ENCODE measurements around the gene PLS1. TPM values are rescaled to one million over a fixed set of nuclear protein-coding genes. Genes with fewer than 3 reads are reported as not detected.
"Not testable (repeated sequence)": the region's sequence is repeated elsewhere in the genome, so short reads cannot be mapped to it uniquely, and the experiment has no call there.

Gene PLS1, protein sequence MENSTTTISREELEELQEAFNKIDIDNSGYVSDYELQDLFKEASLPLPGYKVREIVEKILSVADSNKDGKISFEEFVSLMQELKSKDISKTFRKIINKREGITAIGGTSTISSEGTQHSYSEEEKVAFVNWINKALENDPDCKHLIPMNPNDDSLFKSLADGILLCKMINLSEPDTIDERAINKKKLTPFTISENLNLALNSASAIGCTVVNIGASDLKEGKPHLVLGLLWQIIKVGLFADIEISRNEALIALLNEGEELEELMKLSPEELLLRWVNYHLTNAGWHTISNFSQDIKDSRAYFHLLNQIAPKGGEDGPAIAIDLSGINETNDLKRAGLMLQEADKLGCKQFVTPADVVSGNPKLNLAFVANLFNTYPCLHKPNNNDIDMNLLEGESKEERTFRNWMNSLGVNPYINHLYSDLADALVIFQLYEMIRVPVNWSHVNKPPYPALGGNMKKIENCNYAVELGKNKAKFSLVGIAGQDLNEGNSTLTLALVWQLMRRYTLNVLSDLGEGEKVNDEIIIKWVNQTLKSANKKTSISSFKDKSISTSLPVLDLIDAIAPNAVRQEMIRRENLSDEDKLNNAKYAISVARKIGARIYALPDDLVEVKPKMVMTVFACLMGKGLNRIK
- 100 to 1,000 TPM; 457 to 472 TPM for total RNA-seq
- long read RNA-seq, transcript PLS1-201 (16 exons, 3,755 nt) = minor isoform, 92 of 683 reads
- long read RNA-seq, transcript PLS1-202 (16 exons, 3,706 nt) = major isoform, 336 of 683 reads
- long read RNA-seq, partial matches to known transcripts = 50 of 683 reads
- long read RNA-seq, other reads (novel, unspliced or antisense) = 205 of 683 reads

DNA sequence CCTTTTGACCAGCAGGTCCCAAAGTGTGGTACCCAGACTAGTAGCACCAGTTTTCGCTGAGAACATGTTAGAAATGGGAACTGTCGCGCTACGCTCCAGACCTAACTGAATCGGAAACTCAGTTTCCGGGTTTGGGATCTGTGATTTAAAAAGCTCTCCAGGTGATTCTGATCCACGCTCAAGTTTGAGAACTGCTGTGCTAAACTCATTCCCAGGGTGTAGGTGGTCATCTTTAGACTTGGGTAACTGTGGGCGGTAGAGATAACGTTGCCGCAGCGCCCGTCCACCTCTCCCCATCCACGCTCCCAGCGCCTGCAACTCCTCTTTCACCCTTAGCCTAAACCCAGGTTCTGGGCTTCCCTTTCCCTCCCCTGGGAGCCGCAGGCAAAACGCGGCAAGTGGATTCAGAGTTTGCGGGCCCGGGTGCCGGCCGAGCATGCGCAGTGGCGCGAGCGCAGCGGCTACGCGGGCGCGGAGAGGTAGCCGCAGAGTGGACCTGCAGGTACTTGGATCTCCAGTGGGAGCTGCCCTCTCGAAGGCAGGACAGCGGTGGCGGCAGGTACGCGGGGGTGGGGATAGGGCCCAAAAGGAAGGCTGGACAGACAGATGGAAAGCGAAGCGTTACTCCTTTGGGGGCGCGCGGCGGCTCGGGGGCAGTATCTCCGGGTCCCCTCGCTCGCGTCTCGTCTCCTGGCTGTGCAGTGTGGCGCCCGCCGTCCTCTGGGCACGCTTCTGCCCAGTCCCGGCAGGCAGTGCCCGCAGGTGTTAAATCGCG, at the start of gene PLS1:
TSS of gene PLS1 (plus strand) at position 443 of the 775 bp plus-strand sequence. CDS start 67,845 bp downstream, outside the sequence.
- intact Hi-C loops (cut with DNase I, micrococcal nuclease) = no loop called here
- ATAC-seq = peak; percentile 80

DNA sequence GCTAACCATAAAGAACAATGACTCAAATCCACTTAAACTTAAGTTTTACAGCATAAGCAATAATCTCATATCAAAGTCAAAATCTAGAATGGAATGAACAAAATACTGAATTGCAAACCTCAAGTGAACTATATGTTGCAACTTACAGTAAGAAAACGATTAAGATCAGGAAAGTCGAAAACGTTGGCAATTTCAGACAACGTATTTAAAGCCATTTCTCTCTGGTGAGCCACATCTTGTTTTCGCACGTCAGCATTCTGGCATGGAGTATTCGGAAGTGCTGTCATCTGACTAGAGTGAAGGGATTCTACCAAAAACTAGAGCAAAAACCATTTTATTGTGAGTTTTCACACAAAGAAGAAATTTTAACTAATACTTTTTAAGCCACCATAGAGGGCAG, 46.2 kb upstream of the PLS1 start:
- ATAC-seq (no peak), DNase-seq (no peak)
- intact Hi-C loops (cut with DNase I, micrococcal nuclease) = no loop called here

More for the DNA sequence above, at the start of gene PLS1:
- peak; percentile 84 to 88 for DNase-seq

DNA sequence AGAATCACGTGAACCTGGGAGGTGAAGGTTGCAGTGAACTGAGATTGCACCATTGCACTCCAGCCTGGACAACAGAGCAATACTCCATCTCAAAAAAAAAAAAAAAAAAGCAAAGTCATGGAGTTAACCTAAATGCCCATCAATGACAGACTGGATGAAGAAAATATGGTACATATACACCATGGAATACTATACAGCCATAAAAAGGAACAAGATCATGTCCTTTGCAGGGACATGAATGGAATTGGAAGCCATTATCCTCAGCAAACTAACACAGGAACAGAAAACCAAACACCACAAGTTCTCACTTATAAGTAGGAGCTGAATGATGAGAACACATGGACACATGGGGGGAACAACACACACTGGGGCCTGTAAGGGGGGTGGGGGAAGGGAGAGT, 43.6 kb upstream of the PLS1 start:
- DNase-seq; ATAC-seq; intact Hi-C loops (cut with DNase I, micrococcal nuclease): not testable (repeated sequence)

DNA sequence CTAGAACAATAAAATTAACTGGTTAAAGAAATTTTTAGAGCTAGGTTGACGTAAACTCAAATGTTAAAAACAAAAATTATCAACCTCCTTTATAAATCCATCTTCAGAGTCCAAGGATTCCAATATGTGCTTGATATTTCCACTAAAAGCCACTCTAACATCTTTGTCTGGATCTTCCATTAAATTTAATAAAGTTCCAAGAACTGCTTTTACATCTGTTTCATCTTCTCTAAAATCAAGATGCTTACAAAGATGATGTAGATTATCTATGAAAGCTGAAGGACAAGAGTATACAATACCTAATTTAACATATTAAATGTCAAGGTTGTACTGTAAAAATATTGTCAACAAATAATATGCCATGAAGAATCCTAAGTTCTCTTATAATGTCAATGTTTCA, 42.5 kb upstream of the PLS1 start:
- DNase-seq = no peak

DNA sequence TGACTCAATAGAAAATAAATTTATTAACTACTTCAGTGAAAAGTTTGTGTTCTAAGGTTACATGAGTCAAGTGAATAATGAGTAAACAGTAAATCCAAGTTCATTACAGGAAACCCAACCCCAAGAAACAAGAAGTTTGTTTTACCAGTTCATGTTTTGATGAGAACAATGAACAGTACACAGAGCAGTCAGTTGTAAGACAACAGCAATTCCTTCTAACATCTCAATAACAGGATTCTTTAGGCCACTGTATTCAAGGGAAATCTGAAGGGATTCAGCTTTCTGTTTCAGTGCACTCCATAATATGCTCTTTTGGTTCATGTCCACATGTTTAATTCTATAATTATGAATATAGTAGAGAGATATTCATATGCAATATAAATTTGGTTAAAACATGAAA, 36.1 kb upstream of the PLS1 start:
- DNase-seq = no peak
- intact Hi-C loops (cut with DNase I, micrococcal nuclease) = no loop called here
- no peak for ATAC-seq

More for the DNA sequence above, 42.5 kb upstream of the PLS1 start:
- intact Hi-C loops (cut with DNase I, micrococcal nuclease) = no loop called here
- no peak for ATAC-seq

DNA sequence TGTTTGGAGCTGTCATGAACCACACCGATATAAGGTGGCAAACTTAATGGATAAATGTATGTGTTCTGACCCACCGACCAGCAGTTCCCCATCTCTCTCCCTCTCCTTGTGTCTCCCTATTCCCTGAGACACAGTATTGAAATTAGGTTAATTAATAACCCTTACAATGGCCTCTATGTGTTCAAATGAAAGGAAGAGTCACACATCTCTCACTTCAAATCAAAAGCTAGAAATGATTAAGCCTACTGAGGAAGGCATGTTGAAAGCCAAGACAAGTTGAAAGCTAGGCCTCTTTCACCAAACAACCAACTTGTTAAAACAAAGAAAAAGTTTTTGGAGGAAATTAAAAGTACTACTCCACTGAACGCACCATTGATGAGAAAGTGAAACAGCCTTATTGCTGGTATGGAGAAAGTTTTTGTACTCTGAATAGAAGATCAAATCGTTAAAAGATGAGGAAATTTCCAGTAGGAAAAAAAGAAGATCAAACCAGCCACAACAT, 32.6 kb upstream of the PLS1 start:
- intact Hi-C loops (cut with DNase I, micrococcal nuclease) = no loop called here
- DNase-seq (no peak), ATAC-seq (no peak)

DNA sequence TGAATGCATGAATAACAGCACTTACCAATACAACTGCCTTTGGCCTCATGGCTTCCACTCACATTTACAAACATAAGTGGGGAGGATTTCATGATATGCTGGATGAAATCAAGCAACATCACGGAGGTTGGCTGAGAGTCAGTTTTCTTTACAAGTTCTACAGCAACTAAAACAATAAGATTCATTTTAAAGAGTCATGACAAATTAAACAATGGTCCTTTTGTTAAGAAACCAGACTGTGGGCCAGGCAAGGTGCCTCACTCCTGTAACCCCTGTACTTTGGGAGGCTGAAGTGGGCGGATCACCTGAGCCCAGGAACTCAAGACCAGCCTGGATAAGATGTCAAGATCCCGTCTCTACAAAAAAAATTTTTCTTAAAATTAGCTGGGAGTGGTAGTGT, 30.1 kb upstream of the PLS1 start:
- intact Hi-C loops (cut with DNase I, micrococcal nuclease) = no loop called here
- ATAC-seq (peak; percentile 43), DNase-seq (no peak)

DNA sequence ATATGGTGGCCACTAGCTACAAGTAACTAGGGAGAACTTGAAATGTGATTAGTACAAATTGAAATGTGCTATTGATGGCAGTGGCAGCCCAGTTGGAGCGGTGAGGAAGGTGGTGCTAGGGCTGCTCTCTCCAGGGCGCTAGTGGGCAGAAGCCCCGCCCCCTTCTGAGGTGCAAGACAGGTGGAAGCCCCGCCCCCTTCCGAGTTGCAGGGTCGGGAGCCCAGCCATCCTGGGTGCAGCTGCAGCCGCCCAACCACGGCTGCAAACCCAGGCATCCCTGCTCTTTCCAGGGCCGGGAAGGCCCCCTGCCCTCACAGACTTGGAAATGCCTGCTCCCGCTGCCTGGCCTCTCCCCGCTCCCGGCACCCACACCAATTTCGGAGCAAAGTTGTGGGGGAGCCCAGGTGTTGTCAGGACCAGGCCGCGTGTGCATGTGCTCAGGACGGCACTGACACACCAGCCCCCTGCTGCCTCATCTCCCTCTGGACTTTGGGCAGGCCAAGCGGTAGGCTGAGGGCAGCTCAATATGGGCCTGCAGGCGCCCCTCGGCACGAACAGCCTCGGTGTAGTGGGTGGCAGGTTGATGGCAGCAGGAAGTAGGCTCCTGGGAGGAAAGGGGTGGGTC, 27.7 kb upstream of the PLS1 start:
- DNase-seq (no peak), ATAC-seq (no peak)
- intact Hi-C loops (cut with DNase I, micrococcal nuclease) = no loop called here

DNA sequence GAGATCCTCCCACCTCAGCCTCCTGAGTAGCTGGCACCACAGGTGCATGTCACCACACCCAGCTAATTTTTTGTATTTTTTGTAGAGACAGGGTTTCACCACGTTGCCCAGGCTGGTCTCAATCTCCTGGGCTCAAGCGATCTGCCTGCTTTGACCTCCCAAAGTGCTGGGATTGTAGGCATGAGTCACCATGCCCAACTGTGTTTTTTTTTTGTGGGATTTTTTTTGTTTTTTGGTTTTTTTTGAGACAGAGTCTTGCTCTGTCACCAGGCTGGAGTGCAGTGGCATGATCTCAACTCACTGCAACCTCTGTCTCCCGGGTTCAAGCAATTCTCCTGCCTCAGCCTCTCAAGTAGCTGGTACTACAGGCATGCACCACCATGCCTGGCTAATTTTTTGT, 26.8 kb upstream of the PLS1 start:
- DNase-seq; intact Hi-C loops (cut with DNase I, micrococcal nuclease); ATAC-seq: not testable (repeated sequence)

DNA sequence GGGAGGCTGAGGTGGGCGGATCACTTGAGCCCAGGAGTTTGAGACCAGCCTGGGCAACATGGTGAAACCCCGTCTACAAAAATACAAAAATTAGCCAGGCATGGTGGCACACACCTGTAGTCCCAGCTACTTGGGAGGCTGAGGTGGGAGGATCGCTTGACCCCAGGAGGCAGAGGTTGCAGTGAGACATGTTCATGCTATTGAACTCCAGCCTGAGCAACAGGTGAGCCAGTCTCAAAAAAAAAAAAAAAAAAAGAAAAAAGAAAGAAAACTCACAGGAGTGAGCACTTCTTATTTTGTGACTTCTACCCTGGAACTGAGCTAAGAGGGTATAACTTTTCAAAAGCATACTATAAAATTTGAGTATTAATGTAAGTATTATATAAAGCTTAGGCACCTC, 22.0 kb upstream of the PLS1 start:
- DNase-seq; ATAC-seq; intact Hi-C loops (cut with DNase I, micrococcal nuclease): not testable (repeated sequence)

DNA sequence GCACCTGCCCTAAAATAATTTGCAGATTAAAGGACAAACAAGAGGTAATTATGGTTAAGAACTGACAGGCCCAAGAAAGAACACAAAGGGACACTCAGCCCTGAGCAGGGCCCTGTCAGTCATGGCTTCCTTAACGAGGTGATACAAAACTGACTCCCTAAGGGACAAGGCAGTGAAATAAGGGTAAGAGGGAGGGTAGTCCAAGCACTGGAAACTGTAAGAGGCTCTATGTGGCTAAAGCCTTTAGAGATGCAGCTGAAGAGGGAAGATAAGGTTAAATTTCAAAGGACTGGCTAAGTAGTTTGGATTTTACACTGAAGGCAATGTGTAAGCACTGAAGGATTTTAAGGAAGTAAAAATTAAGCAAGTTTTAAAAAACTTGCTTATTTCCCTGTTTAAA, 21.5 kb upstream of the PLS1 start:
- intact Hi-C loops (cut with DNase I, micrococcal nuclease) = no loop called here

DNA sequence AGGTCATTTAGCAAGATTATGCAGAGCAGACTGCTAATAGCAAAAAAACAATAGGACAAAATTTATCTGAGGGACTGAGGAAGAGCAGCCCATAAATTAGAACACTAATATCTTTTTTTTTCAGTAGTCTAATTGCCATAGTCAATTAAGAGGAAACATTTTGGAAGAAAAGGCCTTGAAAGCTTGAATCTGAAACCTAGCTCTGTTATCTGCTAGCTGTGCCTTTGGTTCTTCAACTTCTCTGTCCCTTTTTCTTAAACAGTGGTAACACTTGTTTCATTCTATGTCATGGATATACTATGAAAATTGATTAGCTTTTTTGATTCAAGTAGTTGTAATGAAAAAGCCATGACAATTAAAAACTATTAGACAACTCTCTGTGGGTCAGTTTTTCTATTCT, 19.4 kb upstream of the PLS1 start:
- intact Hi-C loops (cut with DNase I, micrococcal nuclease) = no loop called here
- no peak for DNase-seq

More for the DNA sequence above, 21.5 kb upstream of the PLS1 start:
- no peak for ATAC-seq
- DNase-seq = no peak

DNA sequence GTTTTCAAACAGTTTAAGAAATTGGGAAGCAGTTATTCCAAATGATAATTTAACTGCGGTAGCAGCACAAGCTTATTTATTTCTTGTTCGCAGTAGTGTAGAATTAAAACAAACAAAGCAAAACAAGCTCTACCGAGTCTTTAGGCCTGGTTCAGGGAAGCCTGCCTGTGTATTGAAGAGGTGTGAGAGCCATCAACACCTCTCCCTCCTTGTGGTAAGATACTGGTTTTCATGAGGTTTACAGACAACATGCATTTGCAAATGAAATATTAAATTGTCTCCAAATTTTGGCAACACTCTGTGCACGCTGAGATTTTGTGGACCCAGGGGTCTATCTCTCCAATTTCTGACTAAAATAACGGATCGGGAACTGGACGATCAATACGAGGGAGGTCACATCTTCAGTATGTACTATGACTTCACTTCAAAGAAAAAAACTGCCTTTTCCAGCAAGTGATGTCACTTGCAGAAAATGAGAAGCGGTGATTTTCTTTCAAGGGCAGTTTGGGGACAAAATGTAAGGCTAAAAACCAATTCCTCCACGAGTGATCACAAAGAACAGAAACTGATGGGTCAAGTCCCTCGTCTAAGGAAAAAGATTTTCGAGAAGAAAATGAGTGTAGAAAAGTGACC, 18.4 kb upstream of the PLS1 start:
- intact Hi-C loops (cut with DNase I, micrococcal nuclease) = no loop called here
- DNase-seq (no peak), ATAC-seq (no peak)

More for the DNA sequence above, 19.4 kb upstream of the PLS1 start:
- ATAC-seq = no peak

DNA sequence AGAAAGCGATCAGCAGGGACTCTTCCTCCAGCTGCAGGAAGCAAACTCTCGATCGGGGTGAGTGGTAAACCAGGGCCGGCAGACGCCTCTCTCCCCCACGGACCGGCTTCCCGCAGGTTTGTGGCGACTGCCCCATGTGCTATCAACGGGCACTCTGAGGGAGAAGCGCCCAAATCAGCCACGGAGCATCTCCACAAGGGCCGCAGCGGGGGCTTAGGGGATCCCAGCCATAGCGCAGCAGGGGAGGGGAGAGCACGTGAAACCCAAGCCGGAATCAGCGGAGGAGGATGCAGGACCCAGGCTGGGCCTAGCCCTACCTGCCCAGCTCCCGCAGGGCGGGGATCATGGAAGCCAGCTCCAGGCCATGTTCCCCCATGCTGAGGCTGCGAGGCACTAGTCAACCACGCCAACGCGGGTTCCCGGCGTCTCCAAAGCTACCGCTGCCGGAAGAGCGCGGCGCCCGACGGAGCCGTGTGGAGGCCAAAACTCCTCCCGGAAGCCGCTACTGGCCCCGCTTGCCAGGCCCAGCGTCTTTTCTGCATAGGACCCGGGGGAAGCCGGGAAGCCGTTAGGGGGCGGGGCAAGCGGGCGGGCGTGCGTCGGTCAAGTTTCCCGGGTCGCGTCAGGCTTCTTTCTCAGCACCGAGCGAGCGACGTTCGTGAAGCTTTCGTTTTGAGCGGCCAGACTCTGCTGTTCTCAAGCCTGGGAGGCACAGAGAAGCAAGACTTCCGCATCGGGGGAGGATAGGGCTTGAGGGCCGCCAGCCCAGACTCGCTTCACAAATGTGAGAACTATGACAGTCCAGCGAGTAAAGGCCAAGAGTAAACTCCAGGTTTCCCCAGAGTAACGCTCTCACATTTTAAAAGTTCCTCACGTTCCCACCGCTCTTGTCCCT, 17.6 kb upstream of the PLS1 start, which contains the start of gene ATR:
TSS of gene ATR (minus strand) at position 405 of the 895 bp plus-strand sequence. CDS start at position 376, 29 bp downstream.
- ATAC-seq (peak; percentile 94), DNase-seq (peak; percentile 97 to 98)
- intact Hi-C loops (cut with DNase I, micrococcal nuclease) = no loop called here

DNA sequence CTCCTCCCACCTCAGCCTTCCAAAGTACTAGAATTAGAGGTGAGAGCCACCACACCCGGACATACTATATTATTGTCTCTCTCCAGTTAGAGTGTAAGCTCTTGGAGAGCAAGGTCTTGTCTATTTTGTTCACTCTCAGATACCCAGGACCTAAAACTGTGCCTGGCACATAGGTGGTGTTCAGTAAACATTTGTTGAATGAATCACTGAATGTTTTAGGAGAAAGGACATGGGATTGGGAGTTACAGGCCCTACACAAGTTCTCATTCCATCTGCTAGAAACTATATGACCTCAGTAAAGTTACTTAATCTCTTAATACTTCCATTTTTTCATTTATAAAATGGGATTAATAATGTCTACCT, 16.2 kb upstream of the PLS1 start:
- ATAC-seq (no peak), DNase-seq (no peak)
- intact Hi-C loops (cut with DNase I, micrococcal nuclease) = loop anchor here in 1 of 2 donors (10.0 kb wide), 1 partner anchor 415 kb away; no protein-coding TSS in a partner anchor

DNA sequence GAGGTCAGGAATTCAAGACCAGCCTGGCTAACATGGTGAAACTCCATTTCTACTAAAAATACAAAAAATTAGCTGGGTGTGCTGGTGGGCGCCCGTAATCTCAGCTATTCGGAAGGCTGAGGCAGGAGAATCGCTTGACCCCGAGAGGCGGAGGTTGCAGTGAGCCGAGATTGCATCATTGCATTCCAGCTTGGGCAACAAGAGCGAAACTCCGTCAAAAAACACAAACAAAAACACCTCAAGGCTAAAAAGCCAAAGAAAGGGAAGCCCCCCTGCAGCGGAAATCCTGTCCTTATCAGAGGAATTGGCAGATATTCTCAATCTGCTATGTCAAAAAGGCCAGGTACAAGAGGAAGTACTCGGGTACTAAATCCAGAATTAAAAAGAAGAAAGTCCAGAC, 15.1 kb upstream of the PLS1 start:
- not testable (repeated sequence) for DNase-seq, ATAC-seq
- intact Hi-C loops (cut with DNase I, micrococcal nuclease) = loop anchor here in 1 of 2 donors (10.0 kb wide), 1 partner anchor 414 kb away; no protein-coding TSS in a partner anchor

Measured in left colon (tissue), 2 donors.